HepG2 (cell line): Measurements from ENCODE around the gene TLE2. TPM values are rescaled to one million over a fixed set of nuclear protein-coding genes. Genes with fewer than 3 reads are reported as not detected.

Experiments used
- CCDC6 ChIP-seq: sonication (generic); formaldehyde crosslinking; IDR thresholded peaks from 2 replicates; pipeline ENCODE4 v1.8.1; 2022; ENCODE audit warnings: mild to moderate bottlenecking, missing genetic modification reagents, moderate library complexity
- CERS6 ChIP-seq: sonication (generic); formaldehyde crosslinking; IDR thresholded peaks from 2 replicates; pipeline ENCODE4 v1.5.0; 2020; ENCODE audit warnings: missing genetic modification reagents
- FOXP1 ChIP-seq, 2 experiments: fragments of 450-650 bp in 1 of 2; IDR thresholded peaks; 2 replicates each; pipeline ENCODE4 v1.6.1; 2017 to 2018; ENCODE audit warnings: antibody characterized with exemption in 1 of 2
- HMGA1 ChIP-seq: sonication (generic); formaldehyde crosslinking; conservative IDR thresholded peaks from 2 replicates; pipeline ENCODE4 v1.4.0; 2020; ENCODE audit warnings: missing genetic modification reagents
- NFKB2 ChIP-seq: sonication (generic); formaldehyde crosslinking; IDR thresholded peaks from 2 replicates; pipeline ENCODE4 v1.4.0; 2020; ENCODE audit warnings: missing genetic modification reagents, borderline replicate concordance
- SRY ChIP-seq: sonication (generic); formaldehyde crosslinking; IDR thresholded peaks from 2 replicates; pipeline ENCODE4 v1.8.0; 2022; ENCODE audit warnings: mild to moderate bottlenecking, missing genetic modification reagents
- TMF1 ChIP-seq: sonication (generic); formaldehyde crosslinking; IDR thresholded peaks from 2 replicates; pipeline ENCODE4 v1.8.1; 2022; ENCODE audit warnings: low read depth, missing genetic modification reagents
- ZNF362 ChIP-seq: sonication (generic); formaldehyde crosslinking; IDR thresholded peaks from 2 replicates; pipeline ENCODE4 v1.4.0; 2020; ENCODE audit warnings: missing genetic modification reagents, mild to moderate bottlenecking, borderline replicate concordance
- ZNF460 ChIP-seq: sonication (generic); formaldehyde crosslinking; IDR thresholded peaks from 2 replicates; pipeline ENCODE4 v1.5.1; 2020; ENCODE audit warnings: missing genetic modification reagents, mild to moderate bottlenecking, borderline replicate concordance
- ZSCAN20 ChIP-seq: sonication (generic); formaldehyde crosslinking; IDR thresholded peaks from 2 replicates; pipeline ENCODE4 v1.4.0; 2020; ENCODE audit warnings: missing genetic modification reagents, mild to moderate bottlenecking, borderline replicate concordance
- polyA plus RNA-seq, 8 experiments: library from polyadenylated mRNA; depleted of rRNA in 3 of 8; stranded (reverse) in 7 of 8; unstranded in 1 of 8; fragments of >200 nt; fragmentation: Illumina TruSeq in 4 of 8; extraction: Trizol in 4 of 8; gene quantifications; 2 replicates each; pipeline versions ENCODE4 v1.2.1 to v1.2.3, GENCODE V29; 2011 to 2016; ENCODE audit warnings: low read depth in 4 of 8, missing spikeins in 1 of 8, mixed read lengths in 1 of 8; ENCODE audit not compliant: insufficient read depth in 1 of 8
- total RNA-seq, 5 experiments: library from RNA; depleted of rRNA; stranded (reverse); fragments of >200 nt; fragmentation: Illumina TruSeq; extraction: Trizol; gene quantifications; 2 replicates each; pipeline ENCODE4 v1.2.3, GENCODE V29; 2016; ENCODE audit warnings: low read depth in 1 of 5
- TF ChIP-seq, protein P1 (sequence below), 2 experiments: fragments of 450-650 bp in 1 of 2; sonication (generic) in 1 of 2; formaldehyde crosslinking in 1 of 2; IDR thresholded peaks; 2 replicates each; pipeline versions ENCODE4 v1.6.1 to v1.8.0; 2016 to 2022; ENCODE audit warnings: antibody characterized with exemption in 1 of 2, mild to moderate bottlenecking in 1 of 2, missing genetic modification reagents in 1 of 2
- TF ChIP-seq, protein P2 (sequence below): sonication (generic); formaldehyde crosslinking; IDR thresholded peaks from 2 replicates; pipeline ENCODE4 v1.4.0; 2020; ENCODE audit warnings: missing genetic modification reagents, borderline replicate concordance

TLE2 gene
- total and polyA plus RNA-seq, 2 of the 13 experiments (the other 11 are each of a cell fraction or from before 2014, with no cell fraction given) = 0.07 to 0.81 TPM

DNA sequence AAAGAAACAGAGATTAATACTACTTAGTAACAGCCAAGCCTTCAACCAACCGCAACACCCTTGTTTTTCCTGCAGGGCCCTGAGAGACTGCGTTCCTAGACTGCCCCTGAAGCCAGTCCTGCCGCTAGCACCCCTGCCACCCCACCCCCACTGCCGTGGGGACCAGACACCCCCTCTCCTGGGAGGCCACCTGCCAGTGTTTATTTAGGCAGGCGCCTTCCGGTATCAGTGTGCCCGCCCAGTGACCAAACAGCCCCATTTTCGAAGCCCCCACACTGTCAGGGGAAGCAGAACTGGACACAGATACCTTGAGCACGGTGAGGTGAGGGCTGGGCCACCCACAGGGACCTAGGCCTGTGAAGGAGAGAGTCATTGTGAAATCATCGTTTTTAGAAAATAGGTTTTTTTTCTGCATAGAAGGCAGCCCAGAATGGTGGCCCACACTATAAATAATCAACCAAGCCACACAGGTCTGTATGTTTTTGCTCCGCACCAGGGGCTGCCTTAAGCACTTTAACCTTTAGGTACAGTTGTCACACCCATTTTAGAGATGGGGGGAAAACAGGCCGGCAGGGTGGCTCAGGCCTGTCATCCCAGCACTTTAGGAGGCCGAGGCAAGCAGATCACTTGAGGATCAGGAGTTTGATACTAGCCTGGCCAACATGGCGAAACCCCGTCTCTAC is 36.7 kb upstream of the TLE2 start (continued):
- TF ChIP-seq, protein P1, sequence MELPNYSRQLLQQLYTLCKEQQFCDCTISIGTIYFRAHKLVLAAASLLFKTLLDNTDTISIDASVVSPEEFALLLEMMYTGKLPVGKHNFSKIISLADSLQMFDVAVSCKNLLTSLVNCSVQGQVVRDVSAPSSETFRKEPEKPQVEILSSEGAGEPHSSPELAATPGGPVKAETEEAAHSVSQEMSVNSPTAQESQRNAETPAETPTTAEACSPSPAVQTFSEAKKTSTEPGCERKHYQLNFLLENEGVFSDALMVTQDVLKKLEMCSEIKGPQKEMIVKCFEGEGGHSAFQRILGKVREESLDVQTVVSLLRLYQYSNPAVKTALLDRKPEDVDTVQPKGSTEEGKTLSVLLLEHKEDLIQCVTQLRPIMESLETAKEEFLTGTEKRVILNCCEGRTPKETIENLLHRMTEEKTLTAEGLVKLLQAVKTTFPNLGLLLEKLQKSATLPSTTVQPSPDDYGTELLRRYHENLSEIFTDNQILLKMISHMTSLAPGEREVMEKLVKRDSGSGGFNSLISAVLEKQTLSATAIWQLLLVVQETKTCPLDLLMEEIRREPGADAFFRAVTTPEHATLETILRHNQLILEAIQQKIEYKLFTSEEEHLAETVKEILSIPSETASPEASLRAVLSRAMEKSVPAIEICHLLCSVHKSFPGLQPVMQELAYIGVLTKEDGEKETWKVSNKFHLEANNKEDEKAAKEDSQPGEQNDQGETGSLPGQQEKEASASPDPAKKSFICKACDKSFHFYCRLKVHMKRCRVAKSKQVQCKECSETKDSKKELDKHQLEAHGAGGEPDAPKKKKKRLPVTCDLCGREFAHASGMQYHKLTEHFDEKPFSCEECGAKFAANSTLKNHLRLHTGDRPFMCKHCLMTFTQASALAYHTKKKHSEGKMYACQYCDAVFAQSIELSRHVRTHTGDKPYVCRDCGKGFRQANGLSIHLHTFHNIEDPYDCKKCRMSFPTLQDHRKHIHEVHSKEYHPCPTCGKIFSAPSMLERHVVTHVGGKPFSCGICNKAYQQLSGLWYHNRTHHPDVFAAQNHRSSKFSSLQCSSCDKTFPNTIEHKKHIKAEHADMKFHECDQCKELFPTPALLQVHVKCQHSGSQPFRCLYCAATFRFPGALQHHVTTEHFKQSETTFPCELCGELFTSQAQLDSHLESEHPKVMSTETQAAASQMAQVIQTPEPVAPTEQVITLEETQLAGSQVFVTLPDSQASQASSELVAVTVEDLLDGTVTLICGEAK (IDR thresholded peaks at IDR 0.05) = no peak
- TF ChIP-seq, protein P1 (CRISPR knock-in tag; IDR thresholded peaks at IDR 0.05) = no peak
- TF ChIP-seq CCDC6 (CRISPR knock-in tag) (no peak), TMF1 (CRISPR knock-in tag) (peak; percentile 53; the same call in 1 of the 2 replicates), ZNF362 (CRISPR knock-in tag) (peak; percentile 67; the same call in 1 of the 2 replicates), SRY (CRISPR knock-in tag) (no peak), ZNF460 (CRISPR knock-in tag) (no peak; the same call in 1 of the 2 replicates), ZSCAN20 (no peak), FOXP1 (IDR thresholded peaks at IDR 0.05) (no peak), FOXP1 (CRISPR knock-in tag; IDR thresholded peaks at IDR 0.05) (peak; percentile 64; the same call in 1 of the 2 replicates), NFKB2 (CRISPR knock-in tag) (peak; percentile 64; the same call in 1 of the 2 replicates), CERS6 (CRISPR knock-in tag) (no peak), HMGA1 (CRISPR knock-in tag) (no peak)
- TF ChIP-seq, protein P2, sequence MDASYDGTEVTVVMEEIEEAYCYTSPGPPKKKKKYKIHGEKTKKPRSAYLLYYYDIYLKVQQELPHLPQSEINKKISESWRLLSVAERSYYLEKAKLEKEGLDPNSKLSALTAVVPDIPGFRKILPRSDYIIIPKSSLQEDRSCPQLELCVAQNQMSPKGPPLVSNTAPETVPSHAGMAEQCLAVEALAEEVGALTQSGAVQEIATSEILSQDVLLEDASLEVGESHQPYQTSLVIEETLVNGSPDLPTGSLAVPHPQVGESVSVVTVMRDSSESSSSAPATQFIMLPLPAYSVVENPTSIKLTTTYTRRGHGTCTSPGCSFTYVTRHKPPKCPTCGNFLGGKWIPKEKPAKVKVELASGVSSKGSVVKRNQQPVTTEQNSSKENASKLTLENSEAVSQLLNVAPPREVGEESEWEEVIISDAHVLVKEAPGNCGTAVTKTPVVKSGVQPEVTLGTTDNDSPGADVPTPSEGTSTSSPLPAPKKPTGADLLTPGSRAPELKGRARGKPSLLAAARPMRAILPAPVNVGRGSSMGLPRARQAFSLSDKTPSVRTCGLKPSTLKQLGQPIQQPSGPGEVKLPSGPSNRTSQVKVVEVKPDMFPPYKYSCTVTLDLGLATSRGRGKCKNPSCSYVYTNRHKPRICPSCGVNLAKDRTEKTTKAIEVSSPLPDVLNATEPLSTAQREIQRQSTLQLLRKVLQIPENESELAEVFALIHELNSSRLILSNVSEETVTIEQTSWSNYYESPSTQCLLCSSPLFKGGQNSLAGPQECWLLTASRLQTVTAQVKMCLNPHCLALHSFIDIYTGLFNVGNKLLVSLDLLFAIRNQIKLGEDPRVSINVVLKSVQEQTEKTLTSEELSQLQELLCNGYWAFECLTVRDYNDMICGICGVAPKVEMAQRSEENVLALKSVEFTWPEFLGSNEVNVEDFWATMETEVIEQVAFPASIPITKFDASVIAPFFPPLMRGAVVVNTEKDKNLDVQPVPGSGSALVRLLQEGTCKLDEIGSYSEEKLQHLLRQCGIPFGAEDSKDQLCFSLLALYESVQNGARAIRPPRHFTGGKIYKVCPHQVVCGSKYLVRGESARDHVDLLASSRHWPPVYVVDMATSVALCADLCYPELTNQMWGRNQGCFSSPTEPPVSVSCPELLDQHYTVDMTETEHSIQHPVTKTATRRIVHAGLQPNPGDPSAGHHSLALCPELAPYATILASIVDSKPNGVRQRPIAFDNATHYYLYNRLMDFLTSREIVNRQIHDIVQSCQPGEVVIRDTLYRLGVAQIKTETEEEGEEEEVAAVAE (CRISPR knock-in tag) = 0 out of 2 replicates have a peak, but pooled peaks have one; percentile 51
